Measurements from ENCODE around the gene SMARCE1.

DNA sequence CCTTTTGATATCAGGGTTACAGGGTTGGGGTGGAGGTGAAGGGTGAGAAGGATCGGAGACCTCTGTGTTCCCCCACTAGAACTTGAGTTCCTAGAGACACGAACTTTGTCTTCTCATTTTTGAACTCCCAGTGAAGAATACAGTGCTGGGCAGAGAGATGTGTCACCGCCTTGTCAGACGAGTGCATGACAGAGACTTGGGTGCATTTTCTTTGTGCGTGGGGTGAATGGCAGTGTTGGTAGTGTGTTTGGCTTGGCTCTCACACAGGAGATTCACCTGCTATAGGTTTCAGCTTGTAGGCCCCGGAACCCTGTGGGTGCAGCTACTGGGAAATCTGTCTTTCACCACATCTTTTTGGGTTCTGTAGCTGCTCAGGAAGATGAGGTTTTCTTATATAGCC, 42.3 kb downstream of the SMARCE1 start:
- TF ChIP-seq, protein P1, sequence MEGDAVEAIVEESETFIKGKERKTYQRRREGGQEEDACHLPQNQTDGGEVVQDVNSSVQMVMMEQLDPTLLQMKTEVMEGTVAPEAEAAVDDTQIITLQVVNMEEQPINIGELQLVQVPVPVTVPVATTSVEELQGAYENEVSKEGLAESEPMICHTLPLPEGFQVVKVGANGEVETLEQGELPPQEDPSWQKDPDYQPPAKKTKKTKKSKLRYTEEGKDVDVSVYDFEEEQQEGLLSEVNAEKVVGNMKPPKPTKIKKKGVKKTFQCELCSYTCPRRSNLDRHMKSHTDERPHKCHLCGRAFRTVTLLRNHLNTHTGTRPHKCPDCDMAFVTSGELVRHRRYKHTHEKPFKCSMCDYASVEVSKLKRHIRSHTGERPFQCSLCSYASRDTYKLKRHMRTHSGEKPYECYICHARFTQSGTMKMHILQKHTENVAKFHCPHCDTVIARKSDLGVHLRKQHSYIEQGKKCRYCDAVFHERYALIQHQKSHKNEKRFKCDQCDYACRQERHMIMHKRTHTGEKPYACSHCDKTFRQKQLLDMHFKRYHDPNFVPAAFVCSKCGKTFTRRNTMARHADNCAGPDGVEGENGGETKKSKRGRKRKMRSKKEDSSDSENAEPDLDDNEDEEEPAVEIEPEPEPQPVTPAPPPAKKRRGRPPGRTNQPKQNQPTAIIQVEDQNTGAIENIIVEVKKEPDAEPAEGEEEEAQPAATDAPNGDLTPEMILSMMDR (IDR thresholded peaks at IDR 0.05; ENCODE audit: poor library complexity) = no peak
- TF ChIP-seq EZH2 (IDR thresholded peaks at IDR 0.05; ENCODE audit: borderline replicate concordance) (no peak), EZH2phosphoT487 (IDR thresholded peaks at IDR 0.05; ENCODE audit: low read depth, severe bottlenecking, unreplicated experiment) (no peak)

All from hepatocyte (in vitro differentiated cells).